K562 (cell line): Measurements from ENCODE around the gene FAM83D. TPM values are rescaled to one million over a fixed set of nuclear protein-coding genes. Genes with fewer than 3 reads are reported as not detected.
A peak's percentile ranks its signal among the peaks of the same experiment; 100 is the strongest.

Experiments used
- BMI1 ChIP-seq: fragments of 150-350 bp; IDR thresholded peaks from 2 replicates; pipeline ENCODE4 v1.6.1; 2014; ENCODE audit warnings: low read length
- COPS2 ChIP-seq: fragments of 450-650 bp; conservative IDR thresholded peaks from 2 replicates; pipeline ENCODE4 v1.6.1; 2016; ENCODE audit warnings: mild to moderate bottlenecking, moderate library complexity
- DIDO1 ChIP-seq: fragments of 450-650 bp; IDR thresholded peaks from 2 replicates; pipeline ENCODE4 v1.6.1; 2016; ENCODE audit warnings: low read depth, missing biosample characterization, missing genetic modification characterization
- FOXP1 ChIP-seq: sonication (generic); formaldehyde crosslinking; IDR thresholded peaks from 2 replicates; pipeline ENCODE4 v1.8.0; 2022; ENCODE audit warnings: mild to moderate bottlenecking, missing genetic modification reagents
- HNRNPUL1 ChIP-seq: fragments of 200-400 bp; formaldehyde crosslinking; IDR thresholded peaks from 2 replicates; pipeline ENCODE4 v1.6.1; 2017; ENCODE audit warnings: low read length
- JUN ChIP-seq, 2 experiments: sonication (generic) in 1 of 2; formaldehyde crosslinking in 1 of 2; IDR thresholded peaks; 2 replicates each; pipeline versions ENCODE4 v1.6.1 to v1.8.0; 2012 to 2022; ENCODE audit warnings: borderline replicate concordance in 2 of 2, mild to moderate bottlenecking in 2 of 2, improper control_type of control experiment in 1 of 2, low read depth in 1 of 2, low read length in 1 of 2, missing genetic modification reagents in 1 of 2
- MBD2 ChIP-seq: sonication (generic); IDR thresholded peaks from 2 replicates; pipeline ENCODE4 v1.6.1; 2016; ENCODE audit warnings: low read depth, borderline replicate concordance
- MLX ChIP-seq, 2 experiments: fragments of 450-650 bp in 1 of 2; sonication (generic) in 1 of 2; formaldehyde crosslinking; conservative IDR thresholded peaks; 2 replicates each; pipeline versions ENCODE4 v1.4.0 to v1.8.1; 2020 to 2022; ENCODE audit warnings: mild to moderate bottlenecking in 1 of 2, missing genetic modification reagents in 1 of 2
- MXD1 ChIP-seq: fragments of 250-450 bp; sonication (Bioruptor Pico); IDR thresholded peaks from 2 replicates; pipeline ENCODE4 v1.8.0; 2021; ENCODE audit warnings: borderline replicate concordance, mild to moderate bottlenecking, moderate library complexity; ENCODE audit not compliant: poor library complexity, severe bottlenecking
- NEUROD1 ChIP-seq: fragments of 150-350 bp; IDR thresholded peaks from 2 replicates; pipeline ENCODE4 v1.6.1; 2014; ENCODE audit warnings: borderline replicate concordance, low read length, low read depth; ENCODE audit not compliant: partially characterized antibody
- PML ChIP-seq: IDR thresholded peaks from 2 replicates; pipeline ENCODE4 v1.6.1; 2012; ENCODE audit warnings: low read length, inconsistent platforms
- SIN3A ChIP-seq, 2 experiments: fragments of 150-350 bp in 1 of 2; IDR thresholded peaks; 2 replicates each; pipeline ENCODE4 v1.6.1; 2011 to 2016; ENCODE audit warnings: borderline replicate concordance in 2 of 2, low read depth in 2 of 2, low read length in 2 of 2, mild to moderate bottlenecking in 2 of 2, moderate library complexity in 2 of 2; ENCODE audit not compliant: control insufficient read depth in 1 of 2
- XRCC4 ChIP-seq: IDR thresholded peaks from one replicate; pipeline ENCODE4 v1.6.1; 2011; ENCODE audit not compliant: insufficient read depth, insufficient read length; ENCODE audit errors: extremely low read depth
- ZC3H4 ChIP-seq: sonication (generic); formaldehyde crosslinking; IDR thresholded peaks from 2 replicates; pipeline ENCODE4 v1.9.0; 2021; ENCODE audit warnings: missing genetic modification reagents, borderline replicate concordance
- ZNF408 ChIP-seq: fragments of 250-450 bp; sonication (Bioruptor Pico); IDR thresholded peaks from 2 replicates; pipeline ENCODE4 v1.4.0; 2020; ENCODE audit warnings: low read depth, mild to moderate bottlenecking, moderate library complexity
- ZNF449 ChIP-seq: fragments of 250-450 bp; sonication (Bioruptor Pico); IDR thresholded peaks from 2 replicates; pipeline ENCODE4 v1.8.0; 2022; ENCODE audit warnings: moderate library complexity, mild to moderate bottlenecking, inconsistent platforms
- ZNF561 ChIP-seq: fragments of 450-650 bp; formaldehyde crosslinking; conservative IDR thresholded peaks from 2 replicates; pipeline ENCODE4 v1.4.0; 2020; ENCODE audit warnings: mild to moderate bottlenecking, moderate library complexity
- polyA plus RNA-seq, 8 experiments: library from polyadenylated mRNA; depleted of rRNA in 4 of 8; stranded (reverse) in 5 of 8; unstranded in 3 of 8; fragments of >200 nt; fragmentation: Nextera tagmentation in 2 of 8; fragmentation: Illumina TruSeq in 1 of 8; extraction: Ambion mirVana in 2 of 8; extraction: Trizol in 1 of 8; gene quantifications; 2 replicates each; pipeline versions ENCODE4 v1.2.1 to v1.2.3, GENCODE V29; 2011 to 2014; ENCODE audit warnings: inconsistent platforms in 1 of 8, missing spikeins in 1 of 8
- total RNA-seq, 7 experiments: library from RNA; depleted of rRNA in 6 of 7; stranded (reverse); fragments of >200 nt in 6 of 7; fragmentation: Illumina TruSeq in 2 of 7; extraction: Trizol in 2 of 7; gene quantifications; 2 replicates each; pipeline versions ENCODE4 v1.2.1 to v1.2.3, GENCODE V29; 2011 to 2021; ENCODE audit warnings: low replicate concordance in 1 of 7
- TF ChIP-seq, protein P1 (sequence below): sonication (generic); formaldehyde crosslinking; IDR thresholded peaks from 2 replicates; pipeline ENCODE4 v1.9.0; 2022; ENCODE audit warnings: mild to moderate bottlenecking, missing genetic modification reagents

The FAM83D gene
- total and polyA plus RNA-seq, 9 of the 15 experiments (the other 6 are each of a cell fraction or from before 2014, with no cell fraction given): 8.2 to 66.1 (median 43.5) TPM

DNA sequence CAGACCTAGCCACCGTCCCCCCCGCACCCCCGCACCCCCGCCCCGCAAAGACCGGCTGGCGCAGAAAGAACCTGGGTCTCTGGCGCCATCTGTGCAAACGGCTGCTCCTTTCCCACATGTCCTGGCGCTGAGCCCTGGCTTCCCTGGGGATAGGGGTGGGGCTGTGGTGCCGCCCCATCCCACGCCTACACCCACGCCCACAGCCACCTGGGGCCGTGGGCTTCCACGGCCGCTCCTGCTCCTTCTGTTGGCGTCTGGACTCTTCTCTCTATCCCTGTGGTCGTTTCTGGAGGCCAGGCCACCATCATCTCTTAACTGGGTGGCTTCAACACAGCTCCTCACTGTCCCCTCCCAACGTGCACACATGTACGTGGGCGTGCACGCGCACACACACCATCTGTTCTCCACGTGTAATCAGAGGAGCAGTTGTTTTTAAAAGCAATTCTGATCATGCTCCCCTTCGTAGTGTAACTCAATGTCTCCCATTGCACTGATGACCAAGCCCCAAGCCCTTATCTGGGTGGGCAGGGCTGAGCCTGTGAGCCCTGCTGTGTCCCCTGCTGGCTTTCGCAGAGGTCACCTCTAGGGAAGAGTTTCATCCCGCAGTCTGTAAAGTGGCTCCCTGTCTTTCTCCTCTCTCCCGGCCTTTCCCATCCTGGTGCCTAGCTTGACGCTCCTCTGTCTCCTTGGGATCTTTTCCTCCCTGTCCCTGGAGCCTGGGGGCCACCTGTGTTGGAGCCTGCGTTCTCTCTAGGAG is 31.9 kb upstream of the FAM83D start (continued):
- TF ChIP-seq MLX (CRISPR knock-in tag; conservative IDR thresholded peaks at IDR 0.05) (no peak), DIDO1 (tag) (no peak), MBD2 (no peak), COPS2 (no peak), SIN3A (IDR thresholded peaks at IDR 0.05; ENCODE audit: borderline replicate concordance in 2 of 2, control insufficient read depth in 1 of 2, low read depth in 2 of 2, low read length in 2 of 2) (peak in 1 of 2 experiments; percentile 50; a peak in 1 of 4 replicates), NEUROD1 (no peak), ZNF408 (CRISPR knock-in tag) (no peak), PML (no peak), JUN (IDR thresholded peaks at IDR 0.05; ENCODE audit: borderline replicate concordance, low read depth, low read length) (no peak), JUN (CRISPR knock-in tag; IDR thresholded peaks at IDR 0.05; ENCODE audit: borderline replicate concordance) (no peak), BMI1 (no peak), FOXP1 (no peak), HNRNPUL1 (no peak), ZNF449 (CRISPR knock-in tag) (no peak), ZNF561 (CRISPR knock-in tag) (no peak), XRCC4 (no peak), MXD1 (CRISPR knock-in tag) (no peak), ZC3H4 (CRISPR knock-in tag) (no peak)
- TF ChIP-seq, protein P1, sequence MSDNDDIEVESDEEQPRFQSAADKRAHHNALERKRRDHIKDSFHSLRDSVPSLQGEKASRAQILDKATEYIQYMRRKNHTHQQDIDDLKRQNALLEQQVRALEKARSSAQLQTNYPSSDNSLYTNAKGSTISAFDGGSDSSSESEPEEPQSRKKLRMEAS (CRISPR knock-in tag): peak; percentile 79; the same call in 1 of the 2 replicates
